Measurements from ENCODE around the gene STON2. TPM values are rescaled to one million over a fixed set of nuclear protein-coding genes. Genes with fewer than 3 reads are reported as not detected.

STON2 gene
- total RNA-seq, 2 experiments from 2014 or later, result not detected

GRCh38 chr14:81298911-81299310 lies 101.2 kb downstream of the STON2 start:
- intact Hi-C loops (cut with DNase I, micrococcal nuclease), result no loop called here
- Histone ChIP-seq H3K9me3 (ENCODE audit: control insufficient read depth in 1 of 2, insufficient read depth in 1 of 2, low read length in 2 of 2) (no peaks in the 10 kb centered on the region), H3K27me3 (ENCODE audit: control insufficient read depth in 1 of 2, insufficient read depth in 2 of 2, low read length in 2 of 2) (no peaks in the 10 kb centered on the region), H3K27ac (ENCODE audit: low read depth in 1 of 2, low read length in 2 of 2) (no peak overlapping the region), H3K4me1 (ENCODE audit: insufficient read depth, low read length) (no peaks in the 10 kb centered on the region), H3K4me3 (ENCODE audit: low read length) (no peak overlapping the region), H3K36me3 (ENCODE audit: insufficient read depth, low read length) (no peaks in the 10 kb centered on the region)
- Mint-ChIP-seq H3K36me3 (ENCODE audit: low read depth) (no peaks in the 10 kb centered on the region), H3K9me3 (no peaks in the 10 kb centered on the region), H3K4me1 (ENCODE audit: low read depth) (no peaks in the 10 kb centered on the region), H3K27ac (no peak overlapping the region), H3K4me3 (no peak overlapping the region), H3K27me3 (no peaks in the 10 kb centered on the region)
- POLR2A ChIA-PET, result no interaction called here
- ATAC-seq (ENCODE audit: poor library complexity), result no peak
- DNase-seq, result no peak
- TF ChIP-seq, protein P1, sequence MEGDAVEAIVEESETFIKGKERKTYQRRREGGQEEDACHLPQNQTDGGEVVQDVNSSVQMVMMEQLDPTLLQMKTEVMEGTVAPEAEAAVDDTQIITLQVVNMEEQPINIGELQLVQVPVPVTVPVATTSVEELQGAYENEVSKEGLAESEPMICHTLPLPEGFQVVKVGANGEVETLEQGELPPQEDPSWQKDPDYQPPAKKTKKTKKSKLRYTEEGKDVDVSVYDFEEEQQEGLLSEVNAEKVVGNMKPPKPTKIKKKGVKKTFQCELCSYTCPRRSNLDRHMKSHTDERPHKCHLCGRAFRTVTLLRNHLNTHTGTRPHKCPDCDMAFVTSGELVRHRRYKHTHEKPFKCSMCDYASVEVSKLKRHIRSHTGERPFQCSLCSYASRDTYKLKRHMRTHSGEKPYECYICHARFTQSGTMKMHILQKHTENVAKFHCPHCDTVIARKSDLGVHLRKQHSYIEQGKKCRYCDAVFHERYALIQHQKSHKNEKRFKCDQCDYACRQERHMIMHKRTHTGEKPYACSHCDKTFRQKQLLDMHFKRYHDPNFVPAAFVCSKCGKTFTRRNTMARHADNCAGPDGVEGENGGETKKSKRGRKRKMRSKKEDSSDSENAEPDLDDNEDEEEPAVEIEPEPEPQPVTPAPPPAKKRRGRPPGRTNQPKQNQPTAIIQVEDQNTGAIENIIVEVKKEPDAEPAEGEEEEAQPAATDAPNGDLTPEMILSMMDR (IDR thresholded peaks at IDR 0.05), result no peak
- CTCF ChIA-PET, result no interaction called here

DNA sequence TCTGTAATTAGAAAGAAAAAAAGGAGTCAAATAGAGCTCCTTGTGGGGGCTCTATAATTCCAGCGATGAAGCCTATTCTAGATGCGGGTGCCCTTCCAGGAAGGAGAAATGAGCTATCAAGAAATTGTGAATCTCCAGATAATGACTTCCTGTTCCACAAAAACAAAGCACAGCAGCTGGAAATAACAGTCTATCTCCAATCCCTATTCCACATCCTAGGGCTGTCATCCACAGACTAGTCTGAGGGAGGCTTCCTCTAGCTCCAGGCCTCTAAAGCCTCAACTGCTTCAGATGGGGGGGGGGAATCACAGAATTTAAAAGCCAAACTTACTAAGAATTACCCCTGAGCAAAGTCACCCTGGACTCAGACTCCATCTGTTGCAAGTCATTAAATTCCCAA lies 102.0 kb downstream of the STON2 start:
- H3K9me3 Mint-ChIP-seq, result no peaks in the 10 kb centered on the region
- DNase-seq (no peak), ATAC-seq (ENCODE audit: poor library complexity) (no peak)

DNA sequence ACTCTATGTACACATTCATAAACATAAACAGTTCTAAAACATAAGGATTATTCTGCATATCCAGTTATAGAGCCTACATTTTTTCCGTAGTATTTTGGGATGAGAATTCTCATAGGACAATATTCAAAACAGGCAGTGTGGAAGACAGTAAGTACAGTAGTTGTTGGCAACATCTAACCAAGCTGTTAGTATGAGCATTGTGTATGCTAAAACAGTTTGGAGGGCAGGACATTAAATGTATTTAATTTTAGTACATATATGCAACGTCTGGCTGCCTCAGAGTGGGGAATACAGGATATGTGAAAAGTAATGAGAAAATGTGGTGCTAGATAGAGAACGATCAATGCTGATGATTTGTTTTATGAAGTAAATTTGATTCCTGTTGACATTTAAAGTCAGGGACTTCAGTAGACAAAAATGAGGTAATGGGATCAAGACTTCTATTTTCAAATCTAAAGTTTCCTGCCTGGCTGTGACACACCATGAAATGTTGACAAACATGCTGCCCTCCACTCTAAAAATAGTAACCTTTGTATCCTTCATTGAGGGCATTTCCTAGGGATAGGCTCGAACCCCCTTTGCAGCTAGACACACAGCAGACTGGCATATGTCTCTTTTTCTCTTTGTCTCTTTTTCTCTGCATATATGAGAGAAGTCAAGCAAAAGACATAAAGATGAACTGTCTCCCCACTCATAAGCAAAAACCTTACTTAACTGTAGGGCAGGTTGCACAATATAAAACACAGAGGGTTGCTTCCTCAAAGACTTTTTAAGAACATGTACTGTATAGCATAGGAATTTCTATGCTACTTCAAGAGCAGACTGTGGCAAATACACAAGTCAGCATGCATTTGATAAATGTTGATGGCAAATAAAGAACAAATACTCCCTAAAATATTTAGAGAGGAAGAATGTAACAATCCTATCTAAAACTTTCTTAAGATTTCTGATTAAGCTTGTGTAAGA lies 103.9 kb downstream of the STON2 start:
- Mint-ChIP-seq H3K36me3 (ENCODE audit: low read depth) (no peaks in the 10 kb centered on the region), H3K9me3 (no peaks in the 10 kb centered on the region), H3K27me3 (no peaks in the 10 kb centered on the region), H3K4me1 (ENCODE audit: low read depth) (no peaks in the 10 kb centered on the region), H3K4me3 (no peak overlapping the region), H3K27ac (no peak overlapping the region)
- H3K36me3 ChIP-seq (ENCODE audit: insufficient read depth, low read length), result no peaks in the 10 kb centered on the region
- H3K4me1 ChIP-seq (ENCODE audit: insufficient read depth, low read length), result no peaks in the 10 kb centered on the region
- H3K27me3 ChIP-seq (ENCODE audit: control insufficient read depth in 1 of 2, insufficient read depth in 2 of 2, low read length in 2 of 2), result no peaks in the 10 kb centered on the region
- TF ChIP-seq, protein P1 (IDR thresholded peaks at IDR 0.05), result no peak
- POLR2A ChIA-PET, result no interaction called here
- intact Hi-C loops (cut with DNase I, micrococcal nuclease), result no loop called here
- H3K27ac ChIP-seq (ENCODE audit: low read depth in 1 of 2, low read length in 2 of 2), result no peak overlapping the region
- CTCF ChIA-PET, result no interaction called here
- ATAC-seq (ENCODE audit: poor library complexity) (no peak), DNase-seq (no peak)
- no peak overlapping the region for H3K4me3 ChIP-seq (ENCODE audit: low read length)
- H3K9me3 ChIP-seq (ENCODE audit: control insufficient read depth in 1 of 2, insufficient read depth in 1 of 2, low read length in 2 of 2), result no peaks in the 10 kb centered on the region

More for the DNA sequence above, 102.0 kb downstream of the STON2 start:
- TF ChIP-seq, protein P1 (IDR thresholded peaks at IDR 0.05), result no peak
- H3K27me3 ChIP-seq (ENCODE audit: control insufficient read depth in 1 of 2, insufficient read depth in 2 of 2, low read length in 2 of 2), result no peaks in the 10 kb centered on the region
- CTCF ChIA-PET, result no interaction called here
- POLR2A ChIA-PET, result no interaction called here
- no peak overlapping the region for H3K27ac ChIP-seq (ENCODE audit: low read depth in 1 of 2, low read length in 2 of 2)
- H3K4me3 ChIP-seq (ENCODE audit: low read length), result no peak overlapping the region
- Mint-ChIP-seq H3K4me1 (ENCODE audit: low read depth) (no peaks in the 10 kb centered on the region), H3K4me3 (no peak overlapping the region), H3K36me3 (ENCODE audit: low read depth) (no peaks in the 10 kb centered on the region), H3K27ac (no peak overlapping the region), H3K27me3 (no peaks in the 10 kb centered on the region)
- no peaks in the 10 kb centered on the region for H3K36me3 ChIP-seq (ENCODE audit: insufficient read depth, low read length)
- intact Hi-C loops (cut with DNase I, micrococcal nuclease), result no loop called here
- no peaks in the 10 kb centered on the region for H3K9me3 ChIP-seq (ENCODE audit: control insufficient read depth in 1 of 2, insufficient read depth in 1 of 2, low read length in 2 of 2)
- H3K4me1 ChIP-seq (ENCODE audit: insufficient read depth, low read length), result no peaks in the 10 kb centered on the region
